HepG2 (cell line): Measurements from ENCODE around the gene THRA. TPM values are rescaled to one million over a fixed set of nuclear protein-coding genes. Genes with fewer than 3 reads are reported as not detected.

Experiments used
- ATAC-seq: fragments of 200-7000 bp; cut with Tn5 transposase; 3 replicates; pipeline ENCODE4 v1.9.1; 2020; ENCODE audit warnings: mild to moderate bottlenecking, moderate library complexity
- BruUV-seq: library from RNA; stranded (reverse); fragments of 400-500 nt; replicated peaks from 2 replicates; lab custom pipeline; 2021; lab: Mats Ljungman, UMichigan
- CTCF ChIA-PET: fragments of 300-600 bp; formaldehyde crosslinking; extraction: SDS; loops from one replicate; lab custom pipeline; 2021; ENCODE audit warnings: low total read pairs, inconsistent platforms, low intra/inter-chr PET ratio; lab: Yijun Ruan, JAX
- POLR2A ChIA-PET: fragments of 350-600 bp; sonication (Branson Sonifier 250); formaldehyde crosslinking; loops from one replicate; lab custom pipeline; 2020; ENCODE audit warnings: antibody characterized with exemption, inconsistent platforms; lab: Yijun Ruan, JAX
- DNase-seq: peaks from one replicate; pipeline ENCODE4 v3.0.0-alpha.2; 2015; ENCODE audit warnings: low spot score
- FAIRE-seq: peaks from 3 replicates; lab custom pipeline; 2011; peaks lifted over from hg19 to GRCh38; lab: Jason Lieb, UNC
- H2AFZ ChIP-seq: one replicate; pipeline ENCODE4 v1.6.1; 2011; ENCODE audit warnings: low read length, inconsistent platforms
- H3K27ac ChIP-seq: fragments of 300-600 bp; 3 replicates; pipeline ENCODE4 v1.8.0; 2011; ENCODE audit warnings: mixed run types, mild to moderate bottlenecking, mixed read lengths, low read length, inconsistent platforms; ENCODE audit not compliant: insufficient read depth; ENCODE audit errors: extremely low read length
- H3K27me3 ChIP-seq, 2 experiments: fragments of 200-600 bp in 1 of 2; 2 replicates in 1 of 2; 3 replicates in 1 of 2; pipeline versions ENCODE4 v1.6.0 to v1.8.0; 2011; ENCODE audit warnings: low read length in 2 of 2, mild to moderate bottlenecking in 2 of 2, moderate library complexity in 2 of 2, inconsistent platforms in 1 of 2; ENCODE audit not compliant: insufficient read depth in 2 of 2, control insufficient read depth in 1 of 2
- H3K36me3 ChIP-seq, 2 experiments: fragments of 200-600 bp in 1 of 2; replicated peaks in 1 of 2; 2 replicates in 1 of 2; 3 replicates in 1 of 2; pipeline versions ENCODE4 v1.5.1 to v1.8.0; 2011; ENCODE audit warnings: low read length in 2 of 2, inconsistent platforms in 1 of 2; ENCODE audit not compliant: insufficient read depth in 2 of 2, control insufficient read depth in 1 of 2
- H3K4me1 ChIP-seq: 2 replicates; pipeline ENCODE4 v1.5.1; 2012; ENCODE audit warnings: low read length, inconsistent platforms; ENCODE audit not compliant: insufficient read depth
- H3K4me2 ChIP-seq: 2 replicates; pipeline ENCODE4 v1.6.0; 2011; ENCODE audit warnings: low read depth, low read length, inconsistent platforms
- H3K4me3 ChIP-seq, 3 experiments: fragments of 200-600 bp in 1 of 3; sonication (generic), shearing (Covaris generic) in 1 of 3; replicated peaks in 1 of 3; 2 replicates each; pipeline ENCODE4 v1.5.1; 2011 to 2016; ENCODE audit warnings: low read length in 3 of 3, inconsistent platforms in 2 of 3, low read depth in 2 of 3, mild to moderate bottlenecking in 2 of 3, control low read depth in 1 of 3, mixed read lengths in 1 of 3; ENCODE audit not compliant: insufficient read depth in 1 of 3
- H3K79me2 ChIP-seq: one replicate; pipeline ENCODE4 v1.6.1; 2011; ENCODE audit warnings: low read length, inconsistent platforms; ENCODE audit not compliant: insufficient read depth
- H3K9ac ChIP-seq: 2 replicates; pipeline ENCODE4 v1.6.0; 2011; ENCODE audit warnings: mild to moderate bottlenecking, low read depth, low read length, inconsistent platforms; ENCODE audit not compliant: insufficient read depth
- H3K9me3 ChIP-seq: 2 replicates; pipeline ENCODE4 v1.5.1; 2012; ENCODE audit warnings: mild to moderate bottlenecking, low read length
- H4K20me1 ChIP-seq: 2 replicates; pipeline ENCODE4 v1.6.0; 2011; ENCODE audit warnings: inconsistent platforms, mild to moderate bottlenecking, low read length, moderate library complexity; ENCODE audit not compliant: insufficient read depth
- DPF2 ChIP-seq: sonication (generic); formaldehyde crosslinking; IDR thresholded peaks from 2 replicates; pipeline ENCODE4 v1.4.0; 2020; ENCODE audit warnings: mild to moderate bottlenecking, low read depth, missing genetic modification reagents, borderline replicate concordance
- ETV6 ChIP-seq: sonication (generic); formaldehyde crosslinking; conservative IDR thresholded peaks from 2 replicates; pipeline ENCODE4 v1.4.0; 2020; ENCODE audit warnings: missing genetic modification reagents
- HOXA5 ChIP-seq: sonication (generic); formaldehyde crosslinking; IDR thresholded peaks from 2 replicates; pipeline ENCODE4 v1.4.0; 2020; ENCODE audit warnings: missing genetic modification reagents
- RBFOX2 ChIP-seq: fragments of 200-400 bp; formaldehyde crosslinking; IDR thresholded peaks from 2 replicates; pipeline ENCODE4 v1.6.1; 2017; ENCODE audit warnings: low read depth, mild to moderate bottlenecking, low read length
- ZNF615 ChIP-seq: sonication (generic); formaldehyde crosslinking; IDR thresholded peaks from 2 replicates; pipeline ENCODE4 v1.5.0; 2020; ENCODE audit warnings: mild to moderate bottlenecking, missing genetic modification reagents, borderline replicate concordance
- ZNF883 ChIP-seq: sonication (generic); formaldehyde crosslinking; IDR thresholded peaks from 2 replicates; pipeline ENCODE4 v1.5.1; 2020; ENCODE audit warnings: mild to moderate bottlenecking, missing genetic modification reagents; ENCODE audit errors: not compliant biosample characterization
- ZSCAN21 ChIP-seq: sonication (generic); formaldehyde crosslinking; IDR thresholded peaks from 2 replicates; pipeline ENCODE4 v1.8.0; 2022; ENCODE audit warnings: mild to moderate bottlenecking, missing genetic modification reagents, moderate library complexity, borderline replicate concordance
- WGBS: methylation state at CpG from one replicate; pipeline ENCODE4 v1.1.6; 2017; ENCODE audit warnings: low lambda C conversion rate; 5-methylcytosine and 5-hydroxymethylcytosine counted together
- in situ Hi-C: cut with HindIII; loops from 2 replicates; pipeline ENCODE4 v1.10.0; 2017; ENCODE audit warnings: low pct_unique_long_range_greater_than_20kb; ENCODE audit not compliant: extremely low pct_ligation_motif_present
- intact Hi-C: fragments of 100-400 bp; cut with micrococcal nuclease; formaldehyde crosslinking; loops from one replicate; pipeline ENCODE4 v1.10.0; 2022; ENCODE audit not compliant: unreplicated experiment
- polyA plus RNA-seq, 8 experiments: library from polyadenylated mRNA; depleted of rRNA in 3 of 8; stranded (reverse) in 7 of 8; unstranded in 1 of 8; fragments of >200 nt; fragmentation: Illumina TruSeq in 4 of 8; extraction: Trizol in 4 of 8; gene quantifications; 2 replicates each; pipeline versions ENCODE4 v1.2.1 to v1.2.3, GENCODE V29; 2011 to 2016; ENCODE audit warnings: low read depth in 4 of 8, missing spikeins in 1 of 8, mixed read lengths in 1 of 8; ENCODE audit not compliant: insufficient read depth in 1 of 8
- total RNA-seq, 5 experiments: library from RNA; depleted of rRNA; stranded (reverse); fragments of >200 nt; fragmentation: Illumina TruSeq; extraction: Trizol; gene quantifications; 2 replicates each; pipeline ENCODE4 v1.2.3, GENCODE V29; 2016; ENCODE audit warnings: low read depth in 1 of 5
- TF ChIP-seq, protein P1 (sequence below): sonication (generic); formaldehyde crosslinking; IDR thresholded peaks from 2 replicates; pipeline ENCODE4 v1.8.1; 2023; ENCODE audit warnings: mild to moderate bottlenecking, inconsistent platforms, moderate library complexity, missing genetic modification reagents, borderline replicate concordance
- TF ChIP-seq, protein P2 (sequence below): sonication (generic); formaldehyde crosslinking; IDR thresholded peaks from 2 replicates; pipeline ENCODE4 v1.4.0; 2020; ENCODE audit warnings: missing genetic modification reagents
- TF ChIP-seq, protein P3 (sequence below): sonication (generic); formaldehyde crosslinking; IDR thresholded peaks from 2 replicates; pipeline ENCODE4 v1.5.1; 2020; ENCODE audit warnings: mild to moderate bottlenecking, missing genetic modification reagents, borderline replicate concordance
- TF ChIP-seq, protein P4 (sequence below): sonication (generic); formaldehyde crosslinking; IDR thresholded peaks from 2 replicates; pipeline ENCODE4 v1.9.0; 2022; ENCODE audit warnings: missing genetic modification reagents, mild to moderate bottlenecking, borderline replicate concordance

THRA gene
- total and polyA plus RNA-seq, 2 of the 13 experiments (the other 11 are each of a cell fraction or from before 2014, with no cell fraction given): 8.0 to 9.9 TPM

DNA sequence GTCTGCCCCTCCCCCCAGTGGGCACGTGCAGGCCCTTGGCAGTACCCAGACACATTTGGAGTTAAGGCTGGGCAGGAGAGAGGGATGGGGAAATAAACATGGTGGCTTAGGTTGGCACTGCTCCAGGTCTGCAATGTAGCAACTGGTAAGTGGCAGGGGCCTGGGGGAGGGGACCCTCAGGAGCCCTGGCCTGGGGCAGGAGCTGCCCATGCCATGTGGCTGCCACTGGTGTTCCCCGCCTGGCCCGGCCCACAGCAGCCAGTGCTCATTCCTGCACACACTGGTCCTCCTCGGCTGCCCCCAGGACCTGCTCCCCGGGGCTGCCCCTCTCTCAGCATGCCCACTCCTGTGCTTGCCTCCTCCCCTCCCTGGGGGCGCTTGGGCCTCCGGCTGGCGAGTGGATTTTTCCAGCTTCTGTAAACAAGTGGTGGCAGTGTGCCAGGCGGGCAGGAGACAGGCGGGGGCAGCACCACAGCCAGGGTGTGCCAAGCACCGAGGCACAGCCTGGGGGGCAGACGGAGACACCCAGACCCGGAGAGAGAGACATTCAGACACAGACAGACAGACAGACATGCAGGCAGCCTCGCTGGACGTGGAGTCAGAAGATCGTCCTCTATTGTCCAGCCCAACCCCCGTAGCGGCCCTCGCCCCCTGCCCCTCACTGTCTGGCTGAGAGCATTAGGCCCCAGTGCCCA lies 9.4 kb downstream of the THRA start:
- Histone ChIP-seq H3K9me3 (no peaks in the 10 kb centered on the region), H3K27ac (peak overlapping the region; percentile 41), H3K4me2 (peak overlapping the region; percentile 80), H3K9ac (peak overlapping the region; percentile 35), H3K36me3 (0 out of 5 replicates have a peak, but pooled peaks cover 1 to 4% of the 10 kb centered on the region in 2 experiments), H2AFZ (no peak overlapping the region), H3K4me1 (peaks cover 81% of the 10 kb centered on the region), H3K27me3 (no peaks in the 10 kb centered on the region), H4K20me1 (no peaks in the 10 kb centered on the region), H3K4me3 (peak overlapping the region; percentile 5 to 56 (median 15); a peak in 3 of 6 replicates), H3K79me2 (peaks cover 2% of the 10 kb centered on the region)
- POLR2A ChIA-PET: interaction anchor here (0.8 to 4.2 kb wide), 9 partner anchors 8 to 51 kb away, joined by 3 to 47 read pairs (median 3); partner anchors contain the start of genes MED24, NR1D1 and THRA
- WGBS: 29% methylated on average over 16 of the region's 19 CpGs
- ATAC-seq (peak; percentile 29), FAIRE-seq (no peak), DNase-seq (peak; percentile 46)
- CTCF ChIA-PET: interaction anchor here (1.0 kb wide), 2 partner anchors 8 to 39 kb away, joined by 3 read pairs; no protein-coding TSS in a partner anchor
- intact Hi-C loops: no loop called here
- in situ Hi-C loops: no loop called here
- TSS peak; percentile 78 for BruUV-seq
- TF ChIP-seq DPF2 (CRISPR knock-in tag) (peak; percentile 45; the same call in 1 of the 2 replicates), ZSCAN21 (peak; percentile 27; the same call in 1 of the 2 replicates), RBFOX2 (peak; percentile 70), ETV6 (CRISPR knock-in tag) (peak; percentile 37; the same call in 1 of the 2 replicates), ZNF615 (CRISPR knock-in tag) (no peak), HOXA5 (CRISPR knock-in tag) (no peak), ZNF883 (CRISPR knock-in tag) (peak; percentile 66)
- TF ChIP-seq, protein P1, sequence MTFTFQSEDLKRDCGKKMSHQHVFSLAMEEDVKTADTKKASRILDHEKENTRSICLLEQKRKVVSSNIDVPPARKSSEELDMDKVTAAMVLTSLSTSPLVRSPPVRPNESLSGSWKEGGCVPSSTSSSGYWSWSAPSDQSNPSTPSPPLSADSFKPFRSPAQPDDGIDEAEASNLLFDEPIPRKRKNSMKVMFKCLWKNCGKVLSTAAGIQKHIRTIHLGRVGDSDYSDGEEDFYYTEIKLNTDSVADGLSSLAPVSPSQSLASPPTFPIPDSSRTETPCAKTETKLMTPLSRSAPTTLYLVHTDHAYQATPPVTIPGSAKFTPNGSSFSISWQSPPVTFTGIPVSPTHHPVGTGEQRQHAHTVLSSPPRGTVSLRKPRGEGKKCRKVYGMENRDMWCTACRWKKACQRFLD (CRISPR knock-in tag): no peak
- TF ChIP-seq, protein P2, sequence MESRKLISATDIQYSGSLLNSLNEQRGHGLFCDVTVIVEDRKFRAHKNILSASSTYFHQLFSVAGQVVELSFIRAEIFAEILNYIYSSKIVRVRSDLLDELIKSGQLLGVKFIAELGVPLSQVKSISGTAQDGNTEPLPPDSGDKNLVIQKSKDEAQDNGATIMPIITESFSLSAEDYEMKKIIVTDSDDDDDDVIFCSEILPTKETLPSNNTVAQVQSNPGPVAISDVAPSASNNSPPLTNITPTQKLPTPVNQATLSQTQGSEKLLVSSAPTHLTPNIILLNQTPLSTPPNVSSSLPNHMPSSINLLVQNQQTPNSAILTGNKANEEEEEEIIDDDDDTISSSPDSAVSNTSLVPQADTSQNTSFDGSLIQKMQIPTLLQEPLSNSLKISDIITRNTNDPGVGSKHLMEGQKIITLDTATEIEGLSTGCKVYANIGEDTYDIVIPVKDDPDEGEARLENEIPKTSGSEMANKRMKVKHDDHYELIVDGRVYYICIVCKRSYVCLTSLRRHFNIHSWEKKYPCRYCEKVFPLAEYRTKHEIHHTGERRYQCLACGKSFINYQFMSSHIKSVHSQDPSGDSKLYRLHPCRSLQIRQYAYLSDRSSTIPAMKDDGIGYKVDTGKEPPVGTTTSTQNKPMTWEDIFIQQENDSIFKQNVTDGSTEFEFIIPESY: peak; percentile 65
- TF ChIP-seq, protein P3, sequence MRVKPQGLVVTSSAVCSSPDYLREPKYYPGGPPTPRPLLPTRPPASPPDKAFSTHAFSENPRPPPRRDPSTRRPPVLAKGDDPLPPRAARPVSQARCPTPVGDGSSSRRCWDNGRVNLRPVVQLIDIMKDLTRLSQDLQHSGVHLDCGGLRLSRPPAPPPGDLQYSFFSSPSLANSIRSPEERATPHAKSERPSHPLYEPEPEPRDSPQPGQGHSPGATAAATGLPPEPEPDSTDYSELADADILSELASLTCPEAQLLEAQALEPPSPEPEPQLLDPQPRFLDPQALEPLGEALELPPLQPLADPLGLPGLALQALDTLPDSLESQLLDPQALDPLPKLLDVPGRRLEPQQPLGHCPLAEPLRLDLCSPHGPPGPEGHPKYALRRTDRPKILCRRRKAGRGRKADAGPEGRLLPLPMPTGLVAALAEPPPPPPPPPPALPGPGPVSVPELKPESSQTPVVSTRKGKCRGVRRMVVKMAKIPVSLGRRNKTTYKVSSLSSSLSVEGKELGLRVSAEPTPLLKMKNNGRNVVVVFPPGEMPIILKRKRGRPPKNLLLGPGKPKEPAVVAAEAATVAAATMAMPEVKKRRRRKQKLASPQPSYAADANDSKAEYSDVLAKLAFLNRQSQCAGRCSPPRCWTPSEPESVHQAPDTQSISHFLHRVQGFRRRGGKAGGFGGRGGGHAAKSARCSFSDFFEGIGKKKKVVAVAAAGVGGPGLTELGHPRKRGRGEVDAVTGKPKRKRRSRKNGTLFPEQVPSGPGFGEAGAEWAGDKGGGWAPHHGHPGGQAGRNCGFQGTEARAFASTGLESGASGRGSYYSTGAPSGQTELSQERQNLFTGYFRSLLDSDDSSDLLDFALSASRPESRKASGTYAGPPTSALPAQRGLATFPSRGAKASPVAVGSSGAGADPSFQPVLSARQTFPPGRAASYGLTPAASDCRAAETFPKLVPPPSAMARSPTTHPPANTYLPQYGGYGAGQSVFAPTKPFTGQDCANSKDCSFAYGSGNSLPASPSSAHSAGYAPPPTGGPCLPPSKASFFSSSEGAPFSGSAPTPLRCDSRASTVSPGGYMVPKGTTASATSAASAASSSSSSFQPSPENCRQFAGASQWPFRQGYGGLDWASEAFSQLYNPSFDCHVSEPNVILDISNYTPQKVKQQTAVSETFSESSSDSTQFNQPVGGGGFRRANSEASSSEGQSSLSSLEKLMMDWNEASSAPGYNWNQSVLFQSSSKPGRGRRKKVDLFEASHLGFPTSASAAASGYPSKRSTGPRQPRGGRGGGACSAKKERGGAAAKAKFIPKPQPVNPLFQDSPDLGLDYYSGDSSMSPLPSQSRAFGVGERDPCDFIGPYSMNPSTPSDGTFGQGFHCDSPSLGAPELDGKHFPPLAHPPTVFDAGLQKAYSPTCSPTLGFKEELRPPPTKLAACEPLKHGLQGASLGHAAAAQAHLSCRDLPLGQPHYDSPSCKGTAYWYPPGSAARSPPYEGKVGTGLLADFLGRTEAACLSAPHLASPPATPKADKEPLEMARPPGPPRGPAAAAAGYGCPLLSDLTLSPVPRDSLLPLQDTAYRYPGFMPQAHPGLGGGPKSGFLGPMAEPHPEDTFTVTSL (CRISPR knock-in tag): 0 out of 2 replicates have a peak, but pooled peaks have one; percentile 22
- TF ChIP-seq, protein P4, sequence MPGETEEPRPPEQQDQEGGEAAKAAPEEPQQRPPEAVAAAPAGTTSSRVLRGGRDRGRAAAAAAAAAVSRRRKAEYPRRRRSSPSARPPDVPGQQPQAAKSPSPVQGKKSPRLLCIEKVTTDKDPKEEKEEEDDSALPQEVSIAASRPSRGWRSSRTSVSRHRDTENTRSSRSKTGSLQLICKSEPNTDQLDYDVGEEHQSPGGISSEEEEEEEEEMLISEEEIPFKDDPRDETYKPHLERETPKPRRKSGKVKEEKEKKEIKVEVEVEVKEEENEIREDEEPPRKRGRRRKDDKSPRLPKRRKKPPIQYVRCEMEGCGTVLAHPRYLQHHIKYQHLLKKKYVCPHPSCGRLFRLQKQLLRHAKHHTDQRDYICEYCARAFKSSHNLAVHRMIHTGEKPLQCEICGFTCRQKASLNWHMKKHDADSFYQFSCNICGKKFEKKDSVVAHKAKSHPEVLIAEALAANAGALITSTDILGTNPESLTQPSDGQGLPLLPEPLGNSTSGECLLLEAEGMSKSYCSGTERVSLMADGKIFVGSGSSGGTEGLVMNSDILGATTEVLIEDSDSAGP (CRISPR knock-in tag): peak; percentile 14; the same call in 1 of the 2 replicates
